GM13976 (cell line): ENCODE results near the gene TNP2.

Experiments used
- DNase-seq: peaks from one replicate; pipeline ENCODE4 v3.0.0; 2012; ENCODE audit warnings: low spot score
- CTCF ChIP-seq: IDR thresholded peaks from 2 replicates; pipeline ENCODE4 v1.5.1; 2012; ENCODE audit warnings: borderline replicate concordance, mild to moderate bottlenecking; ENCODE audit not compliant: insufficient read depth; ENCODE audit errors: extremely low read depth, missing control alignments, control extremely low read depth
- in situ Hi-C: fragments of 300-500 bp; cut with MboI; formaldehyde crosslinking; loops from one replicate; pipeline ENCODE4 v1.12.0; 2022; ENCODE audit warnings: low sequenced_read_pairs, mixed read lengths, inconsistent platforms; ENCODE audit not compliant: unreplicated experiment

The TNP2 gene

GRCh38 chr16:11245988-11246387 lies 23.1 kb downstream of the TNP2 start:
- TF ChIP-seq CTCF = no peak
- in situ Hi-C loops = no loop called here
- no peak for DNase-seq

GRCh38 chr16:11245222-11245737 lies 23.8 kb downstream of the TNP2 start:
- in situ Hi-C loops = no loop called here
- DNase-seq = no peak
- no peak for TF ChIP-seq CTCF

GRCh38 chr16:11242658-11243057 lies 26.5 kb downstream of the TNP2 start:
- no peak for DNase-seq
- no peak for TF ChIP-seq CTCF
- in situ Hi-C loops = no loop called here

GRCh38 chr16:11241480-11242204 lies 27.5 kb downstream of the TNP2 start:
- in situ Hi-C loops = no loop called here
- no peak for DNase-seq
- TF ChIP-seq CTCF = no peak

GRCh38 chr16:11240636-11241473 lies 28.3 kb downstream of the TNP2 start:
- no peak for DNase-seq
- in situ Hi-C loops = no loop called here
- TF ChIP-seq CTCF = no peak

GRCh38 chr16:11239644-11240632 lies 29.2 kb downstream of the TNP2 start:
- no peak for TF ChIP-seq CTCF

More at GRCh38 chr16:11239644-11240632, 29.2 kb downstream of the TNP2 start:
- in situ Hi-C loops = no loop called here
- no peak for DNase-seq
